ENCODE measurements around the gene ATP10B. TPM values are rescaled to one million over a fixed set of nuclear protein-coding genes. Genes with fewer than 3 reads are reported as not detected.

ATP10B gene
- total RNA-seq, 2 donors from 2014 or later: 1.3 to 2.1 TPM

GRCh38 chr5:160792281-160792680 is 59.7 kb downstream of the ATP10B start:
- Histone ChIP-seq H3K4me1 (no peaks in the 10 kb centered on the region), H3K9me3 (no peaks in the 10 kb centered on the region)
- ATAC-seq: no peak

DNA sequence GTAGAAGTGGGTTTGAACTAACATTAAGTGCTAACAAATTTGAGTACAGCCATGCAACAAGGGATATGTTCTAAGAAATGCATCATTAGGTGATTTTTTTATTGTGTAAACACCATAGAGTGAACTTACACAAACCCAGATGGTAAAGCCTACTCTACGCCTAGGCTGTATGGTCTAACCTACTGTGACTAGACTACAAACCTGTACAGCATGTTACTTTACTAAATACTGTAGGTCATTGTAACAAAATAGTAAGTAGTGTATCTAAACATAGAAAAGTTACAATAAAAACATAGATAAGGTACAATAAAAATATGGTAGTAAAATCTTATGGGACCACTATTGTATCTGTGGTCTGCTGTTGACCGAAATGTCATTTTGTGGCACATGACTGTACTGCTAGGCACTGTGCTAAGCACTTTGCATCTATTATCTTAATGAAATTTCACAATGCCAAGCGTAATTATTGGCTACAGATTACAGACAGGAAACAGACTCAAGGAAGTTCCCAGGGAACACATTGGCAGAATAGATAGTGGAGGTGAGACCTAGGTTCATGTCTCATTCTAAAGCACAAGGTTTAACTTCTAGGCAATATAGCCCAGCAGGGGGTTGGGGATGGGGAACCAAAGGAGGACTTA is 62.7 kb downstream of the ATP10B start:
- no peaks in the 10 kb centered on the region for H3K4me1 ChIP-seq
- intact Hi-C loops (cut with DNase I): no loop called here
- H3K27ac ChIP-seq: no peak overlapping the region
- no peak overlapping the region for H3K4me3 ChIP-seq
- no peaks in the 10 kb centered on the region for H3K27me3 ChIP-seq
- TF ChIP-seq, protein P1, sequence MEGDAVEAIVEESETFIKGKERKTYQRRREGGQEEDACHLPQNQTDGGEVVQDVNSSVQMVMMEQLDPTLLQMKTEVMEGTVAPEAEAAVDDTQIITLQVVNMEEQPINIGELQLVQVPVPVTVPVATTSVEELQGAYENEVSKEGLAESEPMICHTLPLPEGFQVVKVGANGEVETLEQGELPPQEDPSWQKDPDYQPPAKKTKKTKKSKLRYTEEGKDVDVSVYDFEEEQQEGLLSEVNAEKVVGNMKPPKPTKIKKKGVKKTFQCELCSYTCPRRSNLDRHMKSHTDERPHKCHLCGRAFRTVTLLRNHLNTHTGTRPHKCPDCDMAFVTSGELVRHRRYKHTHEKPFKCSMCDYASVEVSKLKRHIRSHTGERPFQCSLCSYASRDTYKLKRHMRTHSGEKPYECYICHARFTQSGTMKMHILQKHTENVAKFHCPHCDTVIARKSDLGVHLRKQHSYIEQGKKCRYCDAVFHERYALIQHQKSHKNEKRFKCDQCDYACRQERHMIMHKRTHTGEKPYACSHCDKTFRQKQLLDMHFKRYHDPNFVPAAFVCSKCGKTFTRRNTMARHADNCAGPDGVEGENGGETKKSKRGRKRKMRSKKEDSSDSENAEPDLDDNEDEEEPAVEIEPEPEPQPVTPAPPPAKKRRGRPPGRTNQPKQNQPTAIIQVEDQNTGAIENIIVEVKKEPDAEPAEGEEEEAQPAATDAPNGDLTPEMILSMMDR (IDR thresholded peaks at IDR 0.05): no peak
- no peak for TF ChIP-seq POLR2A (IDR thresholded peaks at IDR 0.05)
- whole genome bisulfite sequencing, 2 donors: 82 to 83% methylated on average over 3 of the region's 3 CpGs
- H3K9me3 ChIP-seq: no peaks in the 10 kb centered on the region
- H3K36me3 ChIP-seq (replicated peaks in 1 of 2; ENCODE audit: insufficient read depth in 1 of 2, low read depth in 2 of 2): no peaks in the 10 kb centered on the region
- ATAC-seq (no peak), DNase-seq (no peak)

More at GRCh38 chr5:160792281-160792680, 59.7 kb downstream of the ATP10B start:
- Histone ChIP-seq H3K4me3 (no peak overlapping the region), H3K36me3 (replicated peaks in 1 of 2; ENCODE audit: insufficient read depth in 1 of 2, low read depth in 2 of 2) (no peaks in the 10 kb centered on the region), H3K27me3 (no peaks in the 10 kb centered on the region), H3K27ac (no peak overlapping the region)
- intact Hi-C loops (cut with DNase I): no loop called here
- WGBS, 2 donors: 91 to 93% methylated on average over 2 of the region's 2 CpGs
- TF ChIP-seq, protein P1 (IDR thresholded peaks at IDR 0.05): no peak
- TF ChIP-seq POLR2A (IDR thresholded peaks at IDR 0.05): no peak
- no peak for DNase-seq

DNA sequence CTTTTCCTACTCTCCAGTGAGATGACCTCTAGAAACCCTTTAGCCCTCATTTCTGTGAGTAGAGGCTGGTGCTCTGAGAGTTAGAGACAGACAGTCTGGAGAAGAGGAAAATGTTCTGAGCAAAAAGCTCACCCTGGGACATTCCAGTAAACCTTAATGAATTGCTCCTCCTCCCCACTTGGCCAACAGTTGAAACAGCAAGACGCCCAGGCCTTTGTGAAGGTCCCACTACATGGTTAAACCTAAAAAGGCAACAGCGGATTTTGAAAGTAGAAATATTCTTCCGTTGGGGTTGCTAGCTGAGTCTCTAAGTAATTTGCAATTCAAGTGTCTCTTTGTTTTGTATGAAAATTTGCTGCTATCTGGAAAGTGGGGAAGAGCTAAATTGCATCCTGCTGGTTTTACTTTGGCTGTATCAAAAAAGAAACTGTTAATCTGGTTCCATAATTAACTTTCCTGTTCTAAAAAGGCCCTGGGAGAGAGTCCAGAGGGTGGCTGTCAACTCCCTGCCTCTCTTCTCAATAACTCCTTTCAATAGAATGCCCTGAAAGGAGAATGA is 63.8 kb downstream of the ATP10B start:
- H3K27ac ChIP-seq: no peak overlapping the region
- no peaks in the 10 kb centered on the region for H3K9me3 ChIP-seq
- DNase-seq (no peak), ATAC-seq (no peak)
- TF ChIP-seq POLR2A (IDR thresholded peaks at IDR 0.05): no peak
- TF ChIP-seq, protein P1 (IDR thresholded peaks at IDR 0.05): no peak
- intact Hi-C loops (cut with DNase I): no loop called here
- no peaks in the 10 kb centered on the region for H3K4me1 ChIP-seq
- no peaks in the 10 kb centered on the region for H3K36me3 ChIP-seq (replicated peaks in 1 of 2; ENCODE audit: insufficient read depth in 1 of 2, low read depth in 2 of 2)
- H3K27me3 ChIP-seq: no peaks in the 10 kb centered on the region
- 71 to 78% methylated on average over 3 of the region's 3 CpGs for whole genome bisulfite sequencing, 2 donors
- no peak overlapping the region for H3K4me3 ChIP-seq

GRCh38 chr5:160787240-160787639 is 64.8 kb downstream of the ATP10B start:
- intact Hi-C loops (cut with DNase I): no loop called here
- H3K4me3 ChIP-seq: no peak overlapping the region
- DNase-seq (peak; percentile 54 to 69 (median 64)), ATAC-seq (peak; percentile 94)
- no peaks in the 10 kb centered on the region for H3K36me3 ChIP-seq (replicated peaks in 1 of 2; ENCODE audit: insufficient read depth in 1 of 2, low read depth in 2 of 2)
- no peak for TF ChIP-seq POLR2A (IDR thresholded peaks at IDR 0.05)
- TF ChIP-seq, protein P1 (IDR thresholded peaks at IDR 0.05): peak; percentile 36 to 76 (median 58)
- no peaks in the 10 kb centered on the region for H3K4me1 ChIP-seq
- H3K9me3 ChIP-seq: no peaks in the 10 kb centered on the region
- peak overlapping the region in 1 of 4 donors; percentile 37 for H3K27ac ChIP-seq
- H3K27me3 ChIP-seq: no peaks in the 10 kb centered on the region
- 27 to 37% methylated on average over 4 of the region's 4 CpGs for WGBS, 2 donors
